Stimulated activated CD4-positive, alpha-beta T cell treated with anti-CD3 and anti-CD28 coated beads, Interleukin-15, amount 100 ng/mL, for 24 hours (primary cell): ENCODE measurements around the gene DNAH14.

ENCODE experiments used
- DNase-seq: peaks from one replicate; pipeline ENCODE4 v3.0.0-alpha.2; 2020

The DNAH14 gene

DNA sequence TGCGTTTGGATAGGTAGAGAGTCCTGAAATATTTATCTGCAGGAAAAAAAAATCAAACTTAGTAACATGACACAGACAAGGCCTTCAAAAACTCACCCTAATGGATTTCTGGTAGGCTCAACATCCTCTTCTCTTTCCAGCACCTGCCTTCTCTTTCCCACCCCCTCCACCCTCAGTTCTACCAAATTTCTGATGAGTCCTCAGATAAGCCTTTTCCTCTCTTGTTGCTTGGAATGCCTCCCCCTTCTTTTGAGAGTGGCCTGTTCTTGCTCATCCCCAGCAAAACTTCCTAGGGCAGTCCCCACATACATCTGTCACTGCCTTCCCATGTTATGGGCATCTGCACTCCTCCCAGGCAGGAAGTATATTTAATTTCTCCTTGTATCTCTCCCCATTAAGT, 506.0 kb downstream of the DNAH14 start:
- DNase-seq: no peak

- DNase-seq: no peak
Observed at GRCh38 chr1:225435957-225436392, 506.5 kb downstream of the DNAH14 start.

- no peak for DNase-seq
Observed at GRCh38 chr1:225437710-225438437, 508.4 kb downstream of the DNAH14 start.

DNA sequence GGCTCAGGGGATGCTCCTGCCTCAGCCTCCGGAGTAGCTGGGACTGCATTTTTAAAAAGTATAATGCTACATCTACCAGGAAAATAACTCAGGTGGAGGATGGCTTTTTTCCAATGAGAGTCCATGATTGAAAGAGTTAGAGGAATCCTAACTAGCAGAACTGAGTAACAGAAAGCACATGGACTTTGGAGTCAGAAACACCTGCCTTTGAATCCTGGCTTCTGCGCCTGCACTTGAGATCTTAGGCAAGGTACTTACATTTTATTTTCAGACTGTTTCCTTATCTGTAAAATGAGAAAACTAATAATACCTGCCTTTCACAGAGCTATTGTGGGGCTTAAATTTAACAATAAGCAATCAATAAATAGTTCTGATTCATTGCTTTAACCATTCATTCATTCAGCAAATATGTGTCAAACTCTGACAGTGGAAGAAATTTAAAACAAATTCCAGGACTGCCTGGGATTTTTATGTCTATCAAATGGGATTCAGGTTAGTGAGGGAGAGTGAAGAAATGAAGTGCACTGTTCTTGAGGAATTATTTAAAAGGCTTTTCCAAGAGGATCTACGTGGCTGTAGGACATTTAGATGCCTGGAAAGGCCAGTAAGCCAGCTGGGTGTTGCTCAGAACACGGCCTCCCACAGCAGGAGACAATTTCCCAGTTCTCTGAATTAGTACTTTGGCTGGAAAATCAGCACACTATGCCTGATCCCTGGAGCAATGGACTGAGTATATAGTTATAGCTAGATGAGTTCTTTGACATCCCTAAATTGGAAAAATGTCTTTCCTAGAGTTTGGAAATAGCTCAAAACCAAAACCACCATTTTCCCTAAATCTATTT, 511.1 kb downstream of the DNAH14 start:
- no peak for DNase-seq

DNA sequence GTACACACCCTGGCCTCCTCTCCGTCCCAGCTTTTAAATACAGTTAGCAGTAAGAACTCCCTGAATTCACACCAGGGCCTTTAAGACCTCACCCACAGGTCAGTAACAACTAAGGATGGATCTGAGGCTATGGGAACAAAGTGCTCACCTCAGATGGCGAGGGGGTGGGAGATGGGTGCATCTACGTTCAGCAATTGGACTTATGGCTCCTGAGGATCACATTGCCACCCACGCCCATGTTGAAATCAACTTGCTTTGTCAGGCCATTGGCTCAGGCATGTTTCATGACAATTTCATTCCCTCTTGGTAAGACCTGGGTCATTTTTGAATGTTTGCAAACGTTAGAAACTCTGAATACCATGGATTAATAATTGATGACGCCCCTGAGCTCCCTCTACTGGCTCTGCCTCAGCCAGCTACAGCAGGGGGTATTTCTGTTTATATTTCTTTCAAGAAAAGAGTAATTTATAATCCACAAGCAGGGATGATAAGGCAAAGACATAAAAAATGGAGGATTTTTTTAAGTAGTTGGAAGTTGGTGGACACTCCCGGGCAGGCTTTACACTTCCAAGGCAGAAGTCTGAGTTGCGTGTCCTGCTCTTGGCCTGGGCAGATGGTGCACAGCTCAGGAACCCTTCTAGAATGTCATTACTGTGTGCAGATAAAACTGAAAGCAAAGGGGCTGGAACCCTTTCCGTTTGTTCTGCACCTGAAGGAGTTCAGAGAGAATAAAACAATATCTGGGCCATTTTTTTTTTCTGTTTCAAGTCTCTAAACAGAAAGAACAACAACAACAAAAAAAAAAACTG, 512.0 kb downstream of the DNAH14 start:
- no peak for DNase-seq

- no peak for DNase-seq
Observed at GRCh38 chr1:225442123-225442505, 512.6 kb downstream of the DNAH14 start.

GRCh38 chr1:225445639-225446594, 516.4 kb downstream of the DNAH14 start:
- no peak for DNase-seq

DNA sequence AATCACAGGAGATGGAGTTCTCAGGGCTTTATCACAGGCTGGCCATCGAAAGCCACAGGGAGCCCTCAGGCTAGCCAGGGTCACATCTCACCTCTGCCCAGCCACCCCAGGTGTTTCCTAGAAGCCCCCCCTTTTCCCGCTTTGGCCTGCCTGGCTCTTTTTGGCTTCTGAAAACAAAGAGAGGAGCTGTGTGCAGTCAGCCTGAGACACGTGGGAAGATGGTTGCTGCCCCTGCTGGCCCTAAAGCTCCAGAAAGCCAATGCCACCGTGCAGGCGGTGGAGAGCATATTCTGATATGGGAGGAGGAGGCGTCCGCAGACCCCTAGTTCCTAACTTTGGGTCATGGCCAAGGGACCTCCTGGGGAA, 517.1 kb downstream of the DNAH14 start:
- DNase-seq: no peak

- no peak for DNase-seq
Observed at GRCh38 chr1:225446981-225447615, 517.6 kb downstream of the DNAH14 start.

DNA sequence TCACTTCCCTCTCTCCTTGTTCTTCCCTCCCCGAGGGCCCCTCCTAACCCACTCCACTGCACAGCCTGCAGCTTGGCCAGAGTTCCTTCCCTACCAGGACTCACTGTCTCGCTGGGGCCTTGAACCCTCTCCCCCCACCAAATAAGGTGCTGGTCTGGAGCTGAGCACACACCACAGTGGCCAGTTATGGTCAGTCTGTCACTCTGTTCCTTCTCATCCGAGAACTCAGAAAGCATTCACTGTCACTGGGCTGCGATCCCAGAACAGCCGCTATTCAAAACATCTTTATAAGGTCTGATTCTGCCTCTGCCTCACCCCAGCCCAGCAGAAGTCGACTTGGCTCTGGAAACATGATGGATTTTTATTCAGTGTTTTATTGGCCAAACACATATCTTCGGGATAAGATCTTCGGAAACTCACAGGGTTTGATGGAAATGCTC, 518.2 kb downstream of the DNAH14 start:
- no peak for DNase-seq

GRCh38 chr1:225448146-225448805, 518.8 kb downstream of the DNAH14 start:
- no peak for DNase-seq
